Brain pericyte (primary cell): ENCODE results near the gene SLC22A17.
"Not testable (repeated sequence)": the region's sequence is repeated elsewhere in the genome, so short reads cannot be mapped to it uniquely, and the experiment has no call there.

Source experiments
- DNase-seq: peaks from one replicate; pipeline ENCODE4 v3.0.0-alpha.2; 2012; ENCODE audit warnings: low read depth, low spot score

Gene SLC22A17

DNA sequence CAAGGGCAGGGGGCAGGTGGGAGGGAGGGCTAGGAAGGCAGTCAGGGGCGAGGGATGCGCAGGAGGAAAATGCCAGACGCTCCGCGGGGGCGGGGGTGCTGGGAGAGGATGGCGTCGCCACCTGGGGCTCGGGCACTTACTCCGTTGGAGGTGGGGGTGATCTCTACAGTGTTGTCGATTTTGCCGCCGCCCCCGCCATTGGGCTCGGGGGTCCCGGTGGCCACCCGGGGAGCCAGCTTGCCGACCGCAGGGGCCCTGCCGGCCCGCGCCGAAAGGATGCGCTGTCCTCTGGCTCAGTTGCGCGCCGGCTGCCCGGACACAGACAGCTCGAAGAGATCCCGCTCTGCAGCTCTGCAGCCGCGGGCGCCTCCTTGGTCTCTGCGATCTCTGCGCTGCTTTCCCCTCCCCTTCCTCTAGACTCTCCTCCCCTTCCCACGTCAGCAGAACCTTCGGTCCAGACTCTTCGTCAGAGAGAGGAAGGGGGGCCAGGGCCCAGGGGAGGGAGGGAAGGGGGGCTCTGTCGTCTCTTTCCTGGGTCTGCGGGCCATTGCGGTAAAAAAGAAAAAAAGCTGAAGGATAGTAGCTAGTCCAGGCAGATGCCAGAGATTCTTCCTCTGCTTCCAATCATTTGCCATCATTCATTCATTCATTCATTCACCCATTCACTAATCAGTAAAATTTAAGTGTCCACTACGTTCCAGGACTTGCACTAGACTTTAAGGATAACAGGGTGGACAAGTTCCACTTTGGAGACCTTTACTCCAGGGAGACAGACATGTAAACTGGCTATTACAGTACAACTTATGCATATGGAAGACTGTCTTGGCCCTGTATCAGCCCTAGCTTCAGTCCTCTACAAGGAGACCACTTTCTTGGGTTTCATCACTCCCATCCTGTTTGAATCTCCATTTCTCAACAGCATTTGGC, at the start of gene SLC22A17:
TSS of gene SLC22A17 (minus strand) at position 382 of the 927 bp plus-strand sequence.
- peak; percentile 67 for DNase-seq

DNA sequence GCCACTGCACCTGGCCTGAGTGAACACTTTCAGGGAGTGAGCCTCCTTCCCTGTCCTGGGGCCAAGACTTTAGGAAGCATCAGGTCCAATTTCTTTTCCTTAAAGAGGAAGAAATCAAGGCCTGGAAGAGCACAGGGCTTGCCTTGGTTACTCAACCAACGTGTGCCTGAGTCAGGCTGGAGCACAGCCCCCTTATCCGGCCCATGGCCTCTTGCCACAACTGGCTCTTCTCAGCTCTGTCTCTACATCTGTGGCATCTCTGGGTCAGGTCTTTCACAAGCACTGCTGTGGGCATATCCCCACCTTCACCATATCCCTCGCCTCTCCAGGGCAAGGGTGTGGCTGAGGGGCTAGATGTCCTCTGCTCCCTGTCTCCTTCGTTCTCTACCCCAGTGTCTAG, 48.6 kb upstream of the SLC22A17 start:
- no peak for DNase-seq

DNA sequence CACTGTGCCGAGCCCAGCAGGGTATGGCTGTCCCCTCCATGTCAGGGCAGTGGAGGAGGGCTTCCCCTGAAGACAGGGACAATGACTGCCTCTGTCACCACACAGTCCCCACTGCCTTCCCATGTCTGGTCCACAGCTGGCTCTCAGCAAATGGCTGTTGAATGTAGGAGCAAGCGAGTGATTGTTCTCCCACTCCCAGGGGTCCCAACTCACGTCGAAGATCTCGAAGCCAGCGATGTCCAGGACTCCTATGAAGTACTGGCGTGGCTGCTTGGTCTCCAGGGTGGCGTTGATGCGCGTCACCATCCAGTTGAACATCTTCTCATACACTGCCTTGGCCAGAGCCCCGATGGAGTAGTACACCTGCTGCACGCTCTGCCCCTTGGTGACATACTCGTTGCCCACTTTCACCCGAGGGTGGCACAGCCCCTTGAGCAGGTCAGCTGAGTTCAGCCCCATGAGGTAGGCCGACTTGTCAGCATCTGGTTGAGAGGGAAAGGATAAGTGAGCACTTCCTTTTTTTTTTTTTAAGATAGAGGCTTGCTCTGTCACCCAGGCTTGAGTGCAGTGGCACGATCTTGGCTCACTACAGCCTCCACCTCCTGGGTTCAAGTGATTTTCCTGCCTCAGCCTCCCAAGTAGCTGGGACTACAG, 47.9 kb upstream of the SLC22A17 start:
- not testable (repeated sequence) for DNase-seq

DNA sequence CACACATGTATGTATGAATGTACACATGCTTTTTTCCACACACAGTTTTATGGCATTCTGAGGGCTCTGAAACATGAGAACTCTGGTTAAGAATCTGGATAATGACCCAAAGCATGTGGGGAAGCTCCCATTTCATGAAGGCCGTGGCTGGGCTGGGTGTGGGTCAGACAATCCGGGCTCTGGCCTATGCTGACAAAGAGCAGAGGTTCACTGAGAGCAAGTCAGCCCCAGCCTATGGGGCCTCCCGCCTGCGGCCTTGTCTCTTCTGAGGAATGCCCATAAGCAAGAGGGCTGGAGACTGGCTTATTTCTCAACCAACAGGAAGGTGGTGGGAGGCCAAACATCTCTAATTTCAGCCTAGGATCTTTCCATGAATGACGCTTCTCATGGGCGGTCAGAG, 46.9 kb upstream of the SLC22A17 start:
- no peak for DNase-seq

DNA sequence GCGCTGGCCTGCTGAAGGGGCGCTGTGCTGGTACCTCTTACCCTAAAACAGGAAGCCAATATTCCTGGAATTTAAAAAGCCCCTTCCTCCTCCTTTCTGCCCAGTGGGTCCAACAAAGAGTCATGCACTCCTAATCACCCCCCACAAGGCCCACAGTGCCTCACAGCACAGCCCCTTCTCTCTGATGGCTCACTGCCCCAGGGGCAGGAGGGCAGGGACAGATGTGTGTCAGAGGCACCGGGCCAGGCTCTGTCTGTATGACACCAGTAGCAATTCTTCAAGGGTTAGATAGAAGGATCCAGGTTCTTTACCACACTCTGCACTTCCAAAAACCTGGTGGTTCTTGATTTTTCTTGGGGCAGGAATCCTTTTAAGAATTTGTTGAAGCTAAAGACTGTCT, 46.4 kb upstream of the SLC22A17 start:
- DNase-seq = no peak

DNA sequence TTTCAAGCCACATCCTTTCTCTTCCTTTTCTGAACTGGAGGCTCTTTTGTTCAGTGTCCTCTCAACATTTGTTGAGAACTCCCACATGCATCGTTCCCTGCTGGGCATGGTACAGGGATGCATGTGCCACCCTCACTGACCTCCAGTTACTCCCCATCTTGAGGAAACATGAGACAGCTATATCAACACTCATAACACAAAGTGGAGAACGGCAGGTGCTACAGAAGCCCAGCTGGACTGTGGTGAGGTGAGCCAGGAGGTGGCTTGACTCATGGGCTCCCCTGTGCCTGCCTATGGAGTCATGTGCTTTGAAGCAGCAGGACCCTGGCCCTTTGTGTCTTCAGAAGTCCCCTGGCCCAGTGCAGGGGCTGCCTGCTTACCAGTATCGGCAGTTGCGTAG, 45.7 kb upstream of the SLC22A17 start:
- no peak for DNase-seq

DNA sequence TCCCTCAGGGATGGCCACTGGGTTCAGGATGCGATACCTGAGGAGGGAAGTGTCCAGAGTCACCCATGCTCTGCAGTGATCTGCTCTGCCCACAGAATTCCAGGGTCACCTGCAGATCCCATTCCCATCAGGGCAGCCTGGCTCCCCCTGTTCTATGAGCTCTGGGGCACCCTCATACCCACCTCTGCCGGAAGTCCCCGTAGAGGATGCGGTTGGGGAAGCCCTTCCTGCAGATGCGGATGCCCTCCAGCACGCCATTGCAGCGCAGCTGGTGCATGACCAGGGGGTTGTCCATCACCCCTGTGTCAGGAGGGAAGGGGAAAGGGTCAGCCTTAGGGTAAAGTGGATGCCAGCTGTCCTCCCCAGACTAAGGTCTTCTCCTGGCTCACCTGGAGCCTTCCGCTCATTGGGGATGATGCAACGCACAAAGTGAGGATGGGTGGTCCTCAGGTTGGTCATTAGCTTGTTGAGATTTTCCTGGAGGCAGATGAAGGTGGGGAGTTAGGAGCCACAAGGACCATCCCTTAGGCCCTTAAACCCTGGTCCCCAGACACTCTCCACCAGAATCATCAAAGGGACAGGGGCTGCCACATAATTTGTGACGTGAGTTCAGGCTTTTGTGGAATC, 44.2 kb upstream of the SLC22A17 start:
- no peak for DNase-seq

DNA sequence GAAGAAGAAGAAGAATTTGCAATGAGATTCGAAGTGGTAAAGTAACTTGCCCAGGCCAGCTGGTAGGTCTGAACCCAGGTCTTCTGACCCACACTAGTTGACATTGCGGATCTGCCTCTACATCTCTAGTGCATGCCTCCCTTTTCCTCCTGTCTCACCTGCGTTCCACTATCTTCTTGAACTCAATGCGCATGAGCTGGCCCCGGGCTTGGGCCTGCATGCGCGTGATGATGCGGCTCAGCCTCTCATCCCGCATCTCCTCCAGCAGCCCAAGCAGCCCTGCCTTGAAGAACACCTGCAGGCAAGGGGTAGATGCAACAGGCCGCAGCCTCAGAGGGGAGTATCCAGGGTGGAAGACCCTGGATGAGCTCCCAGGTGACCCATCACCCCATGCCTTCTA, 43.4 kb upstream of the SLC22A17 start:
- no peak for DNase-seq

DNA sequence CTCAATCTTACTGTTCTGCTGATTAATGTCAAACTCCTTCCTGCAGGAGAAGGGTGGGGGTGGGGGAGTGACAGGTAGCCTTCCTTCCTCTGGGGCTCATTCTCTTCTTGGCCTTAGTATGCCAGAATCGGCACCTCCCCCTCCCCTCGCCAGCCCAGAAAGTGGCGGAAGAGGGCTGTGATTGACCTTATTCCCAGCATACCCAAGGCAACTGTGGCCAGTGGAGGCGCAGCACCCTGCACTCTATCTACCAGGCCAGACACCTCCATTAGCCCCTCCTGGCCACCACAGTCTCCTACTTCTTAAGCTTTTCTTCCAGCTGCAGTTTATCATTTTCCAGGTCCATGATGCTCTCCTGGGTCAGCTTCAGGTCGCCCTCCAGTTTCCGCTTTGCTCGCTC, 39.9 kb upstream of the SLC22A17 start:
- DNase-seq = no peak

DNA sequence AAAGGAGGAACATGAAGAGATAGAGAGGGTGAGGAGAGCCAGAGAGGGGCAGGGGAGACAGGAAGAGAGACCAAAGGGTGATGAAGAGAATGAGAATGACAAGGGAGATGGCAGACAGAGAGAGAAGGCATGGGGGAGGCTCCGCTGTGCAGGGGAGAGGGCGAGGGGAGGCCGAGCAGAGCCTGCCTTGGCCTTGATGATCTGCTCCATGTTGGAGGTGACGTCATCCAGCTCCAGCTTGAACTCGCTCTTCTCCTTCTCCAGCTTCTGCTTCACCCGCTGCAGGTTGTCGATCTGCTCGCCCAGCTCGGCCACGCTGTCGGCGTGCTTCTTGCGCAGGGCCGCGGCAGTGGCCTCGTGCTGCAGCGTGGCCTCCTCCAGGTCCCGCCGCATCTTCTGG, 37.2 kb upstream of the SLC22A17 start:
- DNase-seq = not testable (repeated sequence)

DNA sequence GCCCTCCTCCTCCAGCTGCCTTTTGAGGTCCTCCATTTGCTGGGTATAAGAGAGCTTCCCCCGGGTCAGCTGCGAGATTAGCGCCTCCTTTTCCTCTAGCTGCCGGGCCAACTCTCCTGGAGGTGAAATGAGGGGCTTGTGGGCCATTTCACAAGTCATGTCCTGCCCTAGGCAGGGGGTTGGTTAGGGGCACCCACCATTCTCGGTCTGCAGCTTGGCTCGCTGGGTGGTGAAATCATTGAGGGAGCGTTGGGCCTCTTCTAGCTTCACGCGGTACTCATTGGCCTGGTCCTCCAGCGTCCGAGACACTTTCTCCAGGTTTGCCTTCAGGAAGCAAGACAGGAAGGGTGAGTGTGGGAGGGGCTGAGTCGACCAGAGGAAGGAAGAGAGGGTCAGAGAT, 36.7 kb upstream of the SLC22A17 start:
- DNase-seq = no peak

DNA sequence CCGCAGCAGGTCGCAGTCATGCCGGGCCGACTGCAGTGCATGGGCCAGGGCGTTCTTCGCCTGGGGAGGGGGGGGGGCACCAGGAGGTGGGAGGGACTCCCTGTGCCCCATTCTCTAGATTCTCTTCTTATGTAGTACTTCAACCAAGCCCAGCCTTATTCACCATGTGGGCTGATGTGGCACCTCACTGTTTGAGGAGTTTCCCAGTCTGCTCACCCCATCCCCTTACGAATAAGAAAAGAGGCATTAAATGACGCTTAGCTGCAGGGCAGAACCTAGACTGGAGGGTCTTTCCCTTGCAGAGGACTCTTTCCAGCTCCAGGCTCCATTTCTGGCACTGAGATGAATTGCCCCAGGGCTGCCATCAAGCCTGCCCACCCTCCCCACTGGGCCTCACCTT, 36.3 kb upstream of the SLC22A17 start:
- no peak for DNase-seq

DNA sequence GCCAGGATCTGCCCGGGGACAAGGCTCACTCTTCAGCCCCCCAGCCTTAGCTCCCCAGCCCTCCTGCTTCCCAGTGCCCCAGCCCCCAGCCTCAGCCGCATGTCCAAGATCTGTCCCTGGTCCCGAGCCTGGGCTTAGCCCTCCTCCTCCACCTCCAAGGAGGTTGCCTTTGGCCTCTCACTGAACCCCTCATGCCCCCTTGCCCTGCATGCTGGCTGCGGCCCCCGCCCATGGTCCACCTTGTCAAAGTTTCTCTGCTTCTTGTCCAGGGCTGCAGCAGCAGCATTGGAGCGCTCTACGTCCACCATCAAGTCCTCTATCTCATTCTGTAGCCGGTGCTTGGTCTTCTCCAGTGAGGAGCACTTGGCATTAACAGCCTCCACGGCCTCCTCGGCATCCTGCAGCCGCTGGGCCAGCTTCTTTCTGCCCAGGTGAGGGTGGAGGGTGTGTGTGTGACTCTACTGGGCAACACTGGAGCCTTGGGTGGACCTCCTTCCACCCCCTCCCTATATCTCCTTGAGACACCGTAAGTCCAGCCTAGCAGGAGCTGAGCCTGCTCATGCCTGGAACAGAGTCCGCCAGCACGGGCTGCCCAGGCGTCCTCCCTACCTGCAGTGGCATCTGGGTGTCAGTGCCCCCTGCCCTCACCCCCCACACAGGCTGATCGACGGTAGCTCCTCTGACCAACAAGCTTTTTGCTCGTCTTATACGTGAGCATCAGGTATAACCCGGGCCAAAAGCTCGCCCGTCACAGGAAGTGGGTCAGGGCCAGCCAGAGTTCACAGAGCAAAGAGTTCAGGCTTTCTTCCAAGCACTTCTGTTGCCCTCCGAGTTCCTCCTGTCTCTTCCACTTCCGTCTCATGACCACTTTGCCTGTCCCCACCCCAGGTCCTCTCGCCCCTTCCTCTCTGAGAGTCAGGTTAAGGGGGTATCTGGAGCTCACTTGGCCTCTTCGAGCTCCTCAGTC, 35.5 kb upstream of the SLC22A17 start:
- no peak for DNase-seq

DNA sequence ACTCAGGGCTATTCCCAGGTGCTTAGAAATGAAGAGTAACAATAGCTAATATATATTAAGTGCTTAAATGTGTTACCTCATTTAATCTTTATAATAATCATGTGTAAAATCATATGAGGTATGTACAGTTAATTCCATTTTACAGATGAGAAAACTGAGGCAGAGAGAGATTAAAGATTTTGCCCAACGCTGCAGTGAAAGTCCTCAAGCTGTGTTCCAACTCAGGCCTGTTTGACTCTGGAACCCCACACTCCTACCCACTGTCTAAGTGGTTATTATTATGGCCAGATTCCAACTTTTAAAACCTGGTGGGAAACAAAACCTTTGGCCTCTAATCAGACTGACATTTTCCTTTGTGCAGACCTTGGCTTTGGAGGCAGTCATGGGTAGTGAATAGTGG, 34.3 kb upstream of the SLC22A17 start:
- DNase-seq = no peak

DNA sequence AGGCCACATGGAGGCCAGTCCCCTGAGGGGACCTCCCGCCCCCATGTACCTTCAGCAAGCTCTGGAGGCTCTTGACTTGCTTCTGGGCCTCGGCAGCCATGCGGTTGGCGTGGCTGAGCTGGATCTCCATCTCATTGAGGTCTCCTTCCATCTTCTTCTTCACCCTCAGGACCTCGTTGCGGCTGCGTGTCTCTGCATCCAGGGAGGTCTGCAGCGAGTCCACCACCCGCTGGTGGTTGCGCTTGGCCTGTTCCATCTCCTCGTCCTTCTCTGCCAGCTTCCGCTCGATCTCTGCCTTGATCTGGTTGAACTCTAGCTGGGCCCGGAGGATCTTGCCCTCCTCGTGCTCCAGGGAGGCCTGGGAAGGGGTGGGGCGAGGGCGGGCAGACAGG, 33.6 kb upstream of the SLC22A17 start:
- DNase-seq = not testable (repeated sequence)

DNA sequence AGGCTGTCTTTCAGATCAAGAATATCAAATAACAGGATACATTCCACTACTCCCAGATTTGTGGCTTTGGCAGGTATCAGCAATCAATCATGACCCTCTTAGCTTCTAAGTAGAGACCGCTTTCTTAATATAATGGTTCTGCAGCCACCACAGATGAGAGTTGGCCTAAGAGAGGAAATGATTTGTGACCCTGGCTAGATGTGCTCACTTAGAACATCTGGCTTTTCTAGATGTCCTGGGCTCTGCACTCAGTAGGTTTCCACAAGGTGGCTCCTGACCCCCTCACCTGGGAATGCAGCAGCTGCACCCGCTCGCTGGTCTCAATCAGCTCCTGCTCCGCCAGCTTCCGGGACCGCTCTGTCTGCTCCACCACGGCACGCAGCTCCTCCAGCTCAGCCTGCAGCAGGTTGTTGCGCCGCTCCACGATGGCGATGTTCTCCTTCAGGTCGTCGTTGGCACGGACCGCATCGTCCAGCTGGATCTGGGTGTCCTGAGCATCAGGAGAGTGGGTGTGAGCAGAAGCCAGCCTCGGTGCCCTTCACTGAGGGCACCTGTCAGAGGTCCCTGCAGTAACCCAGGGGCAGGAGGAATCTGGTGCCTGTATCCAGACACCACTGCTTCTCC, 33.1 kb upstream of the SLC22A17 start:
- DNase-seq = no peak

DNA sequence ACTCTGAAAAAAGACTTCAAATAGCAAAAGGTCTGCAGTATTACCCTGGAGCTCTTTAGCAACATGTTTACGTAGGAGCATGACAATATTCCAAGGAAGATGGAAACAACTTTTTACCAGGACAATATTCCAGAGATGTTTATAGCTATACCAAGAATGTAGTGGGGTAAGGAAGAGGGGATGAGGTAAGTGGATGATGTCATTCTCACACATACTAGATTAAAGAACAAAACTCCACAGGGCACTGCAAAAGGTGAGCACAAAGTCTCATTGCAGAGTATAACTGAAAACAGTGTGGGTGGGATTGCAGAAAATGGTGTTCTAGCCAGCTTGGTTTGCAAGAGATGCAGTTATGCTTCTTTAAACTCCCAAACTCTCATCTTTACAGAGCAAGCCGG, 32.6 kb upstream of the SLC22A17 start:
- DNase-seq = no peak

DNA sequence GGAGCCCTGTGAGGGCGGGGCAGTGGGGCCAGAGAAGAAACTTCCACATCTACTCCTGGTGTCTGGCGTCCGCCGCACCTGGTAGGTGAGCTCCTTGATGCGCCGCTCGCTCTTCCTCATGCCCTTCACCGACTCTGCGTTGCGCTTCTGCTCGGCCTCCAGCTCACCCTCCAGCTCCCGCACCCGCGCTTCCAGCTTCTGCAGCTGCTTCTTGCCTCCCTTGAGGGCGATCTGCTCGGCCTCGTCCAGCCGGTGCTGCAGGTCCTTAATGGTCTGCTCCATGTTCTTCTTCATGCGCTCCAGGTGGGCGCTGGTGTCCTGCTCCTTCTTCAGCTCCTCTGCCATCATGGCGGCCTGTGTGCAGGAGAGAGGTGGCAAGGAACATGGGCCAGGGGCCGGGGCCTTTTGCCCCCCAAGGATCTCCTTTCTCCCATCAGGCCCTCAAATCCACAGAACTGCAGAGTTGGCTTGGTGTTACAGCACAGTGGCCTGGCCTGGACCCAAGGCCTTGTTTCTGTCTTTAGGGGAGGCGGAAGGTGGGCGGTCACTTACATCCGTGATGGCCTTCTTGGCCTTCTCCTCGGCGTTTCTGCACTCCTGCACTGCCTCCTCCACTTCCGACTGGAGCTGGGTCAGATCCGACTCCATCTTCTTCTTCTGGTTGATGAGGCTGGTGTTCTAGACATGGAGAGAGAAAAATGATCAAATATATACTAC, 31.8 kb upstream of the SLC22A17 start:
- DNase-seq = no peak

DNA sequence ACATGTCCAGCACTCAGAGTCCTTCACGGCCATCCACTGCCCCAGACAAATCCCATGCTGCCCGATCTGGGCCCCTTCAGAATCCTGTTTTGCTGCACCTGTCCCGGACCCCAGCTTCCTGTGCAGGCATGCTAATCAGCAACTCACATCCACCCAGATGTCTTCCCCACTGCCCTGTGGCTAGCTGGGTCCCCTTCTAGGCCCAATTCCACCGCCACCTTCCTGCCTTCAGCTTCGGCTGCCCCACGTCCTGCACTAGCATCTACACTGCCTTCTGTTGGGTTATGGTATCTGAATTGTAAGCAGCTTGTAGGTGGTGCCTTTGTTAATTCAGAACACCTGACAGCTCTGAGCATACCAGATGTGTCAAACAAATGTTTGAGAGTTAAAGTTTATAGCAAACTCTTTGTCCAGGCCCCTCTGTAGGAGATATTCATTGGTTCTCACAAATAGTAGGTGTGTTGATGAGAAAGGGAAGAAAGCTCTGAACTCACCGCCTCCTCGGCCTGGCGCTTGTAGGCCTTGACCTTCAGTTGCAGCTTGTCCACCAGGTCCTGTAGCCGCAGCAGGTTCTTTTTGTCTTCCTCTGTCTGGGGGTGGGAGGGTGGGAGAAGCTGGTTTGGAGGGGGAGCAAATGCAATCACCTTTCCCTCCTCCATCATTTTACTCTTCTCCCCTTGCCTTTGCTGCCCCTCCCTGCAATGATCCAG, 30.2 kb upstream of the SLC22A17 start:
- no peak for DNase-seq

DNA sequence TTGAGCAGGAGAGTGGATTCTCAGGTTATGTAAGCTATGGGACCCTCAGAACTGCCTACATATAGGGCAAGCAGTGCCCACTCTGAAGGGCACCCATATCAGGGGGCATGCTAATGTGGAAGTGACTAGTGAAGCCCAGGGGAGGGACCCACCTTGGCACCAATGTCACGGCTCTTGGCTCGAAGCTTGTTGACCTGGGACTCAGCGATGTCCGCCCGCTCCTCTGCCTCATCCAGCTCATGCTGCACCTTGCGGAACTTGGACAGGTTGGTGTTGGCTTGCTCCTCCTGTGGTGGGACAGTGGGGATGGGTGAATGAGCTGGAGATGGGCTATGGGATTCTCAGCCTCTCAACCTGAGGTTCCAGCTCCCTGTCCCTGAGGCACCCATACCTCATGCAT, 29.6 kb upstream of the SLC22A17 start:
- no peak for DNase-seq
